GM19193 (cell line): ENCODE data around the gene TMOD1.

Source experiments
- POLR2A ChIP-seq: IDR thresholded peaks from 4 replicates; pipeline ENCODE4 v1.6.1; 2011; ENCODE audit not compliant: insufficient read depth, insufficient read length; ENCODE audit errors: extremely low read depth

Gene TMOD1

GRCh38 chr9:97510797-97511654, 9.6 kb downstream of the TMOD1 start:
- no peak for TF ChIP-seq POLR2A

- no peak for TF ChIP-seq POLR2A
Measured at GRCh38 chr9:97511655-97512427, 10.4 kb downstream of the TMOD1 start.

GRCh38 chr9:97512966-97513560, 11.6 kb downstream of the TMOD1 start:
- TF ChIP-seq POLR2A, result no peak

- TF ChIP-seq POLR2A, result no peak
Measured at GRCh38 chr9:97514531-97514930, 13.1 kb downstream of the TMOD1 start.

DNA sequence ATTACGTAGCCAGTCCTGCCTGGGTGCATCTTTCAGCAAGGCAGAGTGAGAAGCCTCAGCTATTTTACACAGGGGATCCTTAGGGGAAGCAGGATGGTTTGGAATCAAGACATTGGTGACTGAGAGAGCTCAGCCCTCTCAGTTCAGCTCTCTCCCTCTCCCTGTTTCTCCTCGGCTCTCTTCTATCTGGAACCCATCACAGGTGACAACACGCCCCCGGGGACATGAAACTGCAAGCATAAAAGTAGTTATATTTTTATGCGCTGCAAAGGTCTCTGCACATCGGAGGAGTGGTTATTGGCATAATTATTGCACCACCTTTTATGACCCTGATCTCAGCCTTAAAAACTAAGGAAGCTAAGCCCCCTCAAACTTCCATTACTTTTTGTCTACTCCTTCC, 14.2 kb downstream of the TMOD1 start:
- TF ChIP-seq POLR2A, result no peak

DNA sequence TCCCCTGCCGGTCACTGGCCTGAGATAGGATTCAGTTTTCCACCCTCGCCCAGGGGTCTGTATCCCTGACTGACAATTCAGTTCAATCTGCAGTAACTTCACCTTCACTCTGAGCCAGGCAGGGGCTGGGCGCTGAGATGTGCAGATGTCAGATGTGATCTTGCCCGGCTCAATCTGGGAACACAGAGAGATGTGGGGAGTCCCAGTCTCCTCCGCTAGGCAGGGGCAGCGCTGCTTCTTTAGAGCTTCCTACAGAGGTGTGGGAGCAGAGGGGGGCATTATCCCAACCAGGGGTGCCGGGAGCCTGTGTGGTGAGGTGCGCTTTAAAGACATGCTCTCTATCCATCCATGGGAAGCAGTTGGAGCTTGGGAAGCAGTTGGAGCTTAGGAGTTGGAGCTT, 14.6 kb downstream of the TMOD1 start:
- no peak for TF ChIP-seq POLR2A

DNA sequence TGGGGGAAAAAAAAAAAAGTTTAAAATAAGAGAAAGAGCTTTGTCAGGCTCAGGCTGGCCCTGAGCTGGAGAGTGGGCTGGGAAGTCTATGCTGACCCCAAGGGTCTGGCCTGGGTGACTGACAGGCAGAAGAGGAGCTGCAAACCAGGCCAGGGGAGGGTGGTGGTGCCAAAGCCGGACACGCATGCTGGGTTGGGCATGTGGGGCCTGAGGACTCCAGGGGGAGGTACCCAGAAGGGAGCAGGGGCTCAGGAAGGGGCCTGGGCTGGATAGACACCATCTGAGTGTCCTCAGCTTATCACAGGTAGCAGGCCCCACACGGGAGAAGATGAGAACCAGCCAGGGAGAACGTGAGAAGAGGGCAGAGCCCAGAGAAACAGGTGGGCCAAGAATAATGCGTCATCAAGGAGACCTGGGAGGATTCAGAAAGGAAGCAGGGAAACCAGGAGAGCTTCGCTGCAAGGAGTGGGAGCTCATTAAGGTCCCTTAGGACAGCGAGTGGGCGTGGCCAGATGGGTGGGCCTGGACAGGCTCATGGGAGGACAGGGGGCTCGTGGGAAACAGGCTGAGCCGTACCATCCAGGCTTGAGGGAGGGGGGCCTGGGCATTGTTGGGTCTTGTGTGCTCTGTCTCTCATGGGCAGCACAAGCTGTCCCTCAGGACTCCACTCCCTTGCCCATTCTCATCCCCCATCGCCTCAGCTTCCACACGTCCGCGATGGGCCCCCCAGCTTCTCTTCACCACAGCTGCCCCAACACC, 16.0 kb downstream of the TMOD1 start:
- no peak for TF ChIP-seq POLR2A

DNA sequence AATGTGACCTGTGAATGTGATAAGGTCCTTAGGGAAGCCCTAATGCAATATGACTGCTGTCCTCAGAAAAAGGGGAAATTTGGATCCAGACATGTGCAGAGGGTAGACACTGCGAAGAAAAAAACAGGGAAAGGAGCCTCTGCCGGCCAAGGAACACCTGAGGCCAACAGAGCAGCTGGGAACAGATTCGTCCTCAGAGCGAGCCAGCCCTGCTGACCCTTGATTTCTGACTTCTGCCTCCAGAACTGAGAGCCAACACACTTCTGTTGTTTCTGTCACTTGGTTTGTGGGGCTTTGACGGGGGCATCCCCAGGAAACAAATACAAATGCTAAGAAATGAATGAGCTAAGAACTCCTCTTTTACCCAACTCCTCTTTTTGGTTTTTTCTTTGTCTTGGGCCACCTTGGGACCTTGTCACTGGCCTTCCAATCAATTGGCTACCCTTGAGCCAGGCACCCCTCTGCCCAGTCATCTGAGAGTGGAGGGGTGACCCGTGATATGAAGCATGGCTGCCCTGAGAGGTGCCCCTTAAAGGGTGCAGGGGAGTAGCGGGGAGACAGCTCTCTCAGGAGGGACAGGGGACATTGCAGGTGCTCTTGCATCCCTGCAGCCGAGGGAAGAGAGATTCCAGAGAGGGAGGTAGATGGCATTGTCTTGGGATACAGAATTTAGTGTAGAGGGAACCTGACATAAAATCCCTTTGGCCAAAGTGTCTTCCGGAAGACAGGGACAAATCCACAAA, 16.9 kb downstream of the TMOD1 start:
- no peak for TF ChIP-seq POLR2A

DNA sequence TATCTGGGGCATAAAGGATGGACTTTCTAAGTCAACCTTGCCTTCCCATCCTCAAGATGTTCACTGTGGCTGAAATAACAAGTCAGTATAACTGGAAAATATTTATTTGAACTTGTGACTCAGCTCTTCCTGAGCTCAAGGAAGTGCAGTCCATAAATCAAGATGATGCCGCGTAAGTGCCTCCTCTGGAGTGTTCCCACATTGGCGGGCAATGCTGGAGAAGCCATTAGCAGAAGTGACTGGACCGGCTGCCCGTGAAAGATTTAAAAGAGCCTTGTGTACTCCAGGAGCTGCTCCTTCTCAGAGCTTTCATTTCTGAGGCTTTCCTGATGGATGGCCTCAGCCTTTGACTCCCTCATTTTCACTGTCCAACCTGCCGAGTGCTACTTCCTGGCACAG, 17.4 kb downstream of the TMOD1 start:
- no peak for TF ChIP-seq POLR2A

DNA sequence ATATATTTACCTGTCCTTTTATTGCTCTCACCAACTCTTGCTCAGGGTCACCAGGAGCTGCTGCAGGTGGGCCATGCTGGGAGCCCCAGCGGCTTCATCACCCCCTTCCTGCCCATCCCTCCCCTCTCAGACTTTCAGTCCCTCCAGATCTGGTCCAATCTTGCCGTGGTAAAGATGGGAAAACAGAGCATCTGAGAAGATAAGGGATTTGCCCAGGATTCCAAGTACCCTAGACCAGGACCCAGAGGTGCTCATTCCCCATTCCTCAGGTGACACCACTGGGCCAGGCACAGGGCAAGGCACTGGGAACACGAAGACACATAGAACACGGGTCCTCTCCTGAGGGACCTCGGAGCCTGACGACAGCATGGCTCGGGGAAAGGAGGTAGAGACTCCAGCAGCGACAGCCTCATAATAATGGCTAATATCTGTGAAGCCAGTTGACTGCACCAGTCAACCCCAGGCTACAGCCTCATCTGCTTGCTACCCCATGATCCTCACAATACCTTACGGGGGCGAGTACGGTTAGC, 18.0 kb downstream of the TMOD1 start:
- TF ChIP-seq POLR2A, result no peak

GRCh38 chr9:97521576-97522333, 20.3 kb downstream of the TMOD1 start:
- TF ChIP-seq POLR2A, result no peak

DNA sequence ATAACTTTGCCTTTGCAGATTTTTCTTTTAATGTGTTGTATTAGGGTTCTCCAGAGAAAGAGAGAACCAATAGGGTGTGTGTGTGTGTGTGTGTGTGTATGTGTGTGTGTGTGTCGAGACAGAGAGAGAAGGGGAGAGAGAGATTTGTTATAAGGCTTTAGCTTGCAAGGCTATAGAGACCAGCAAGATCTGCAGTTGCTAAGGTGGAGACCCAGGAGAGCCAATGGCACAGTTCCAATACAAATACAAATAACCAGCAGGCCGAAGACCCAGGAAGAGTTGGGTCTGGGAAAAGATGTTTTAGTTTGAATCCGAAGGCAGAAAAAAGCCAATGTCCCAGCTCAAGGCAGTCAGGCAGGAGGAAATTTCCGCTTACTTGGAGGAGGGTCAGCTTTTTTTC, 23.0 kb downstream of the TMOD1 start:
- no peak for TF ChIP-seq POLR2A

- no peak for TF ChIP-seq POLR2A
Measured at GRCh38 chr9:97525451-97525850, 24.0 kb downstream of the TMOD1 start.
